DND-41 (cell line): ENCODE results near the gene RSPO1.

ENCODE experiments used
- CTCF ChIP-seq: IDR thresholded peaks from 2 replicates; pipeline ENCODE4 v1.5.1; 2012; ENCODE audit warnings: borderline replicate concordance, low read length, moderate library complexity, mild to moderate bottlenecking; ENCODE audit not compliant: poor library complexity, severe bottlenecking; ENCODE audit errors: extremely low read depth
- EZH2 ChIP-seq: IDR thresholded peaks from 3 replicates; pipeline ENCODE4 v1.6.1; 2012; ENCODE audit warnings: borderline replicate concordance, low read depth, mild to moderate bottlenecking, moderate library complexity, low read length, inconsistent platforms; ENCODE audit not compliant: severe bottlenecking

- TF ChIP-seq CTCF (no peak), EZH2 (no peak)
Observed at GRCh38 chr1:37655274-37655673, 20.6 kb upstream of the RSPO1 start.
